ENCODE results near the gene HSPB6. TPM values are rescaled to one million over a fixed set of nuclear protein-coding genes. Genes with fewer than 3 reads are reported as not detected.

HSPB6 gene
- total and polyA plus RNA-seq, 2 of the 8 experiments (the other 6 are each of a cell fraction or from before 2014, with no cell fraction given) = 0.91 TPM; not detected in 1

DNA sequence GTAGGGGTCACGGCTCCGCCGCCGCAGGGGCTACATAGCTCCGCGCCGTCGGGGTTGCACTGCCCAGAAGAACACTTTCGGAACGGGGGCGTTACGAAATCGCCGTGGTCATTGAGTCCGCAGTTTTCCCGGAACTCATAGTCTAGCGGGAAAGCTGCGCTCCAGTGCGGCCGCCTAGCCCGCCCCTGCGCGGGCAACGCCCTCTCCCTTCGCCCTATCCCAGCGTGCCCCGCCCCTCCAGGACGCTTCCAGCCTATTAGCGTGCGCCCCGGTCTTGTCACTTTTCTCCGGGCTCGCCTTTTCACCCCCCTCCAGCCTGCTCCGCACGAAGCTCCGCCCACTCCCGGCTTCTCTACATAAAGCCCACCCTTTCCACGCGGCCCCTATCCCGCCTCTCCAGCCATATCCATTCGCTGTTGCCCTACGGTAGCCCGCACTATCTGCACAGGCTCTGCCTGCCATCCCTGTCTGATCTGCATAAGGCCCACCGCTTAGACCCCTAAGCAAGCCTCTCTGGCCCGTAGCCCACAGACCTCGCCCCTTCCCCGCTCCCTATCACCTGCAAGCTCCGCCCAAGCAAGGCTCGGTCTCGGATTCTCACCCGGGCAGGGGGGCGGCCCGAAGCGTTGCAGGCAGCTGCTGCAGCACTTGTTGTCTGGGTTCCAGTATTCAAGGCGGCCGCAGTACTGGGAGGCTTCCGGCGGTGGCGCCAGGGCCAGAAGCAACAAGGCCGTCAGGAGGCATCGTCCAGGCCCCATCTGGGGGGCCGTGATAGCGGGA, 16.2 kb downstream of the HSPB6 start (continued):
- TF ChIP-seq, protein P1, sequence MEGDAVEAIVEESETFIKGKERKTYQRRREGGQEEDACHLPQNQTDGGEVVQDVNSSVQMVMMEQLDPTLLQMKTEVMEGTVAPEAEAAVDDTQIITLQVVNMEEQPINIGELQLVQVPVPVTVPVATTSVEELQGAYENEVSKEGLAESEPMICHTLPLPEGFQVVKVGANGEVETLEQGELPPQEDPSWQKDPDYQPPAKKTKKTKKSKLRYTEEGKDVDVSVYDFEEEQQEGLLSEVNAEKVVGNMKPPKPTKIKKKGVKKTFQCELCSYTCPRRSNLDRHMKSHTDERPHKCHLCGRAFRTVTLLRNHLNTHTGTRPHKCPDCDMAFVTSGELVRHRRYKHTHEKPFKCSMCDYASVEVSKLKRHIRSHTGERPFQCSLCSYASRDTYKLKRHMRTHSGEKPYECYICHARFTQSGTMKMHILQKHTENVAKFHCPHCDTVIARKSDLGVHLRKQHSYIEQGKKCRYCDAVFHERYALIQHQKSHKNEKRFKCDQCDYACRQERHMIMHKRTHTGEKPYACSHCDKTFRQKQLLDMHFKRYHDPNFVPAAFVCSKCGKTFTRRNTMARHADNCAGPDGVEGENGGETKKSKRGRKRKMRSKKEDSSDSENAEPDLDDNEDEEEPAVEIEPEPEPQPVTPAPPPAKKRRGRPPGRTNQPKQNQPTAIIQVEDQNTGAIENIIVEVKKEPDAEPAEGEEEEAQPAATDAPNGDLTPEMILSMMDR (IDR thresholded peaks at IDR 0.05; ENCODE audit: control extremely low read depth in 1 of 3, insufficient read depth in 1 of 3, low read depth in 1 of 3, low read length in 3 of 3) = peak; percentile 14 to 40 (median 31)
- peak; percentile 88 for TF ChIP-seq TAF1 (IDR thresholded peaks at IDR 0.05; ENCODE audit: low read depth, low read length)
- no peak for TF ChIP-seq RXRA (IDR thresholded peaks at IDR 0.05; ENCODE audit: insufficient read depth, low read depth, low read length)
- no peak for TF ChIP-seq POU5F1 (IDR thresholded peaks at IDR 0.05; ENCODE audit: low read depth, low read length)
- no peak for TF ChIP-seq FOSL1 (IDR thresholded peaks at IDR 0.05; ENCODE audit: insufficient read depth, low read depth, low read length)
- TF ChIP-seq, protein P2, sequence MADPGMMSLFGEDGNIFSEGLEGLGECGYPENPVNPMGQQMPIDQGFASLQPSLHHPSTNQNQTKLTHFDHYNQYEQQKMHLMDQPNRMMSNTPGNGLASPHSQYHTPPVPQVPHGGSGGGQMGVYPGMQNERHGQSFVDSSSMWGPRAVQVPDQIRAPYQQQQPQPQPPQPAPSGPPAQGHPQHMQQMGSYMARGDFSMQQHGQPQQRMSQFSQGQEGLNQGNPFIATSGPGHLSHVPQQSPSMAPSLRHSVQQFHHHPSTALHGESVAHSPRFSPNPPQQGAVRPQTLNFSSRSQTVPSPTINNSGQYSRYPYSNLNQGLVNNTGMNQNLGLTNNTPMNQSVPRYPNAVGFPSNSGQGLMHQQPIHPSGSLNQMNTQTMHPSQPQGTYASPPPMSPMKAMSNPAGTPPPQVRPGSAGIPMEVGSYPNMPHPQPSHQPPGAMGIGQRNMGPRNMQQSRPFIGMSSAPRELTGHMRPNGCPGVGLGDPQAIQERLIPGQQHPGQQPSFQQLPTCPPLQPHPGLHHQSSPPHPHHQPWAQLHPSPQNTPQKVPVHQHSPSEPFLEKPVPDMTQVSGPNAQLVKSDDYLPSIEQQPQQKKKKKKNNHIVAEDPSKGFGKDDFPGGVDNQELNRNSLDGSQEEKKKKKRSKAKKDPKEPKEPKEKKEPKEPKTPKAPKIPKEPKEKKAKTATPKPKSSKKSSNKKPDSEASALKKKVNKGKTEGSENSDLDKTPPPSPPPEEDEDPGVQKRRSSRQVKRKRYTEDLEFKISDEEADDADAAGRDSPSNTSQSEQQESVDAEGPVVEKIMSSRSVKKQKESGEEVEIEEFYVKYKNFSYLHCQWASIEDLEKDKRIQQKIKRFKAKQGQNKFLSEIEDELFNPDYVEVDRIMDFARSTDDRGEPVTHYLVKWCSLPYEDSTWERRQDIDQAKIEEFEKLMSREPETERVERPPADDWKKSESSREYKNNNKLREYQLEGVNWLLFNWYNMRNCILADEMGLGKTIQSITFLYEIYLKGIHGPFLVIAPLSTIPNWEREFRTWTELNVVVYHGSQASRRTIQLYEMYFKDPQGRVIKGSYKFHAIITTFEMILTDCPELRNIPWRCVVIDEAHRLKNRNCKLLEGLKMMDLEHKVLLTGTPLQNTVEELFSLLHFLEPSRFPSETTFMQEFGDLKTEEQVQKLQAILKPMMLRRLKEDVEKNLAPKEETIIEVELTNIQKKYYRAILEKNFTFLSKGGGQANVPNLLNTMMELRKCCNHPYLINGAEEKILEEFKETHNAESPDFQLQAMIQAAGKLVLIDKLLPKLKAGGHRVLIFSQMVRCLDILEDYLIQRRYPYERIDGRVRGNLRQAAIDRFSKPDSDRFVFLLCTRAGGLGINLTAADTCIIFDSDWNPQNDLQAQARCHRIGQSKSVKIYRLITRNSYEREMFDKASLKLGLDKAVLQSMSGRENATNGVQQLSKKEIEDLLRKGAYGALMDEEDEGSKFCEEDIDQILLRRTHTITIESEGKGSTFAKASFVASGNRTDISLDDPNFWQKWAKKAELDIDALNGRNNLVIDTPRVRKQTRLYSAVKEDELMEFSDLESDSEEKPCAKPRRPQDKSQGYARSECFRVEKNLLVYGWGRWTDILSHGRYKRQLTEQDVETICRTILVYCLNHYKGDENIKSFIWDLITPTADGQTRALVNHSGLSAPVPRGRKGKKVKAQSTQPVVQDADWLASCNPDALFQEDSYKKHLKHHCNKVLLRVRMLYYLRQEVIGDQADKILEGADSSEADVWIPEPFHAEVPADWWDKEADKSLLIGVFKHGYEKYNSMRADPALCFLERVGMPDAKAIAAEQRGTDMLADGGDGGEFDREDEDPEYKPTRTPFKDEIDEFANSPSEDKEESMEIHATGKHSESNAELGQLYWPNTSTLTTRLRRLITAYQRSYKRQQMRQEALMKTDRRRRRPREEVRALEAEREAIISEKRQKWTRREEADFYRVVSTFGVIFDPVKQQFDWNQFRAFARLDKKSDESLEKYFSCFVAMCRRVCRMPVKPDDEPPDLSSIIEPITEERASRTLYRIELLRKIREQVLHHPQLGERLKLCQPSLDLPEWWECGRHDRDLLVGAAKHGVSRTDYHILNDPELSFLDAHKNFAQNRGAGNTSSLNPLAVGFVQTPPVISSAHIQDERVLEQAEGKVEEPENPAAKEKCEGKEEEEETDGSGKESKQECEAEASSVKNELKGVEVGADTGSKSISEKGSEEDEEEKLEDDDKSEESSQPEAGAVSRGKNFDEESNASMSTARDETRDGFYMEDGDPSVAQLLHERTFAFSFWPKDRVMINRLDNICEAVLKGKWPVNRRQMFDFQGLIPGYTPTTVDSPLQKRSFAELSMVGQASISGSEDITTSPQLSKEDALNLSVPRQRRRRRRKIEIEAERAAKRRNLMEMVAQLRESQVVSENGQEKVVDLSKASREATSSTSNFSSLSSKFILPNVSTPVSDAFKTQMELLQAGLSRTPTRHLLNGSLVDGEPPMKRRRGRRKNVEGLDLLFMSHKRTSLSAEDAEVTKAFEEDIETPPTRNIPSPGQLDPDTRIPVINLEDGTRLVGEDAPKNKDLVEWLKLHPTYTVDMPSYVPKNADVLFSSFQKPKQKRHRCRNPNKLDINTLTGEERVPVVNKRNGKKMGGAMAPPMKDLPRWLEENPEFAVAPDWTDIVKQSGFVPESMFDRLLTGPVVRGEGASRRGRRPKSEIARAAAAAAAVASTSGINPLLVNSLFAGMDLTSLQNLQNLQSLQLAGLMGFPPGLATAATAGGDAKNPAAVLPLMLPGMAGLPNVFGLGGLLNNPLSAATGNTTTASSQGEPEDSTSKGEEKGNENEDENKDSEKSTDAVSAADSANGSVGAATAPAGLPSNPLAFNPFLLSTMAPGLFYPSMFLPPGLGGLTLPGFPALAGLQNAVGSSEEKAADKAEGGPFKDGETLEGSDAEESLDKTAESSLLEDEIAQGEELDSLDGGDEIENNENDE (IDR thresholded peaks at IDR 0.05; ENCODE audit: insufficient replicate concordance, low read length) = no peak
- TF ChIP-seq SP1 (IDR thresholded peaks at IDR 0.05; ENCODE audit: low read depth, low read length) = peak; percentile 85

All from H1 (cell line).